ENCODE measurements around the gene ZNF789. TPM values are rescaled to one million over a fixed set of nuclear protein-coding genes. Genes with fewer than 3 reads are reported as not detected.

ZNF789 gene
- total RNA-seq, 1 experiment from 2014 or later = 15.1 TPM

- H3K79me2 ChIP-seq (ENCODE audit: insufficient read depth, low read length) = no peaks in the 10 kb centered on the region; the same call in 1 of the 2 replicates
- H3K36me3 Mint-ChIP-seq (ENCODE audit: insufficient read depth in 1 of 3, low read depth in 3 of 3) = peaks cover 42 to 95% (median 81%) of the 10 kb centered on the region in 3 experiments; a peak in 6 of 7 replicates
- H3K27me3 ChIP-seq (ENCODE audit: insufficient read depth, low read length) = no peaks in the 10 kb centered on the region
- H3K27ac ChIP-seq (ENCODE audit: insufficient read length, low read depth, low read length) = no peak overlapping the region
- H2BK5ac ChIP-seq (ENCODE audit: insufficient read length, low read length) = no peak overlapping the region
- H3K18ac ChIP-seq (ENCODE audit: insufficient read length, low read depth, low read length) = no peak overlapping the region
- TF ChIP-seq, protein P1, sequence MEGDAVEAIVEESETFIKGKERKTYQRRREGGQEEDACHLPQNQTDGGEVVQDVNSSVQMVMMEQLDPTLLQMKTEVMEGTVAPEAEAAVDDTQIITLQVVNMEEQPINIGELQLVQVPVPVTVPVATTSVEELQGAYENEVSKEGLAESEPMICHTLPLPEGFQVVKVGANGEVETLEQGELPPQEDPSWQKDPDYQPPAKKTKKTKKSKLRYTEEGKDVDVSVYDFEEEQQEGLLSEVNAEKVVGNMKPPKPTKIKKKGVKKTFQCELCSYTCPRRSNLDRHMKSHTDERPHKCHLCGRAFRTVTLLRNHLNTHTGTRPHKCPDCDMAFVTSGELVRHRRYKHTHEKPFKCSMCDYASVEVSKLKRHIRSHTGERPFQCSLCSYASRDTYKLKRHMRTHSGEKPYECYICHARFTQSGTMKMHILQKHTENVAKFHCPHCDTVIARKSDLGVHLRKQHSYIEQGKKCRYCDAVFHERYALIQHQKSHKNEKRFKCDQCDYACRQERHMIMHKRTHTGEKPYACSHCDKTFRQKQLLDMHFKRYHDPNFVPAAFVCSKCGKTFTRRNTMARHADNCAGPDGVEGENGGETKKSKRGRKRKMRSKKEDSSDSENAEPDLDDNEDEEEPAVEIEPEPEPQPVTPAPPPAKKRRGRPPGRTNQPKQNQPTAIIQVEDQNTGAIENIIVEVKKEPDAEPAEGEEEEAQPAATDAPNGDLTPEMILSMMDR (conservative IDR thresholded peaks at IDR 0.05) = no peak
- no peaks in the 10 kb centered on the region for H3K23me2 ChIP-seq (ENCODE audit: insufficient read length, low read depth, low read length, poor library complexity, severe bottlenecking)
- H3K9ac ChIP-seq (ENCODE audit: extremely low read depth, insufficient read length, low read length) = no peak overlapping the region
- H2BK20ac ChIP-seq (ENCODE audit: low read depth, low read length, poor library complexity, severe bottlenecking) = no peak overlapping the region
- H4K8ac ChIP-seq (replicated peaks; ENCODE audit: insufficient read length, low read depth, low read length) = no peak overlapping the region
- H3K4me3 Mint-ChIP-seq = no peak overlapping the region
- no peak overlapping the region for H2AFZ ChIP-seq (ENCODE audit: low read length)
- no peak overlapping the region for H3K23ac ChIP-seq (ENCODE audit: insufficient read length, low read depth, low read length)
- no peaks in the 10 kb centered on the region for H3K4me1 Mint-ChIP-seq
- H2AK5ac ChIP-seq (ENCODE audit: insufficient read length, low read length) = no peak overlapping the region
- H3K79me1 ChIP-seq (ENCODE audit: insufficient read depth, low read depth, low read length, poor library complexity, severe bottlenecking) = peaks cover 5% of the 10 kb centered on the region
- H3K9me3 Mint-ChIP-seq = 0 out of 5 replicates have a peak, but pooled peaks cover 0 to 3% of the 10 kb centered on the region in 2 experiments
- H3K4me1 ChIP-seq (ENCODE audit: insufficient read depth, low read length) = no peaks in the 10 kb centered on the region
- H3K4ac ChIP-seq (ENCODE audit: low read depth, low read length) = no peak overlapping the region
- no peak overlapping the region for H3K14ac ChIP-seq (ENCODE audit: insufficient read depth, low read length)
- H3K27me3 Mint-ChIP-seq (ENCODE audit: low read depth) = no peaks in the 10 kb centered on the region; the same call in none of the 2 replicates
- no peaks in the 10 kb centered on the region for H4K20me1 ChIP-seq (ENCODE audit: control insufficient read depth, insufficient read depth, insufficient read length)
- no peak overlapping the region for H3K4me2 ChIP-seq (ENCODE audit: insufficient read depth, insufficient read length, low read length)
- peak overlapping the region in 2 of 3 experiments; percentile 33 to 42; a peak in 4 of 7 replicates for H3K27ac Mint-ChIP-seq
- no peak overlapping the region for H4K5ac ChIP-seq (ENCODE audit: insufficient read length, low read depth, low read length)
- no peak overlapping the region for H3T11ph ChIP-seq (ENCODE audit: low read length)
- H3K9me3 ChIP-seq (ENCODE audit: control insufficient read depth, low read depth, low read length) = no peaks in the 10 kb centered on the region
- WGBS (ENCODE audit: extremely low coverage, insufficient read length, low lambda C conversion rate) = no CpG with 5 or more reads among the region's 6 CpGs
- DNase-seq = no peak
- H2BK15ac ChIP-seq (ENCODE audit: low read depth, low read length) = no peak overlapping the region
- no peak overlapping the region for H2BK120ac ChIP-seq (ENCODE audit: low read depth, low read length, poor library complexity, severe bottlenecking)
- H3K56ac ChIP-seq (ENCODE audit: insufficient read length, low read depth, low read length) = no peak overlapping the region
- no peak overlapping the region for H4K91ac ChIP-seq (ENCODE audit: insufficient read length, low read depth, low read length)
- H2BK12ac ChIP-seq (ENCODE audit: insufficient read length, low read depth, low read length) = no peak overlapping the region
Measured at GRCh38 chr7:99457050-99457649, 15.5 kb upstream of the ZNF789 start.

Measured in H9 (cell line).